Body of pancreas (tissue), 4 donors: ENCODE data around the gene BMPR1B.

ENCODE experiments used
- CTCF ChIP-seq, 7 experiments: fragments of 450-650 bp in 4 of 7; fragments of 200-600 bp in 3 of 7; sonication (generic) in 3 of 7; IDR thresholded peaks; one replicate each; pipeline ENCODE4 v1.5.1; 2016 to 2019; ENCODE audit warnings: antibody characterized with exemption in 7 of 7
- POLR2A ChIP-seq, 3 donors: fragments of 450-650 bp; IDR thresholded peaks; one replicate each; pipeline ENCODE4 v1.6.1; 2016; ENCODE audit warnings: antibody characterized with exemption in 3 of 3, mild to moderate bottlenecking in 2 of 3

GRCh38 chr4:95105112-95105511, 347.4 kb downstream of the BMPR1B start:
- no peak for TF ChIP-seq CTCF (IDR thresholded peaks at IDR 0.05)
- TF ChIP-seq POLR2A (IDR thresholded peaks at IDR 0.05) = no peak
